IPS-18c (cell line): ENCODE results near the gene RAN.

Source experiments
- H3K4me3 ChIP-seq: 2 replicates; pipeline ENCODE4 v1.7.0; 2013; ENCODE audit warnings: low read depth, mild to moderate bottlenecking, low read length, moderate library complexity; ENCODE audit not compliant: insufficient read depth
- H3K9me3 ChIP-seq: one replicate; pipeline ENCODE4 v1.6.1; 2013; ENCODE audit warnings: mild to moderate bottlenecking, low read length, moderate library complexity; ENCODE audit not compliant: control insufficient read depth, insufficient read depth

The RAN gene

DNA sequence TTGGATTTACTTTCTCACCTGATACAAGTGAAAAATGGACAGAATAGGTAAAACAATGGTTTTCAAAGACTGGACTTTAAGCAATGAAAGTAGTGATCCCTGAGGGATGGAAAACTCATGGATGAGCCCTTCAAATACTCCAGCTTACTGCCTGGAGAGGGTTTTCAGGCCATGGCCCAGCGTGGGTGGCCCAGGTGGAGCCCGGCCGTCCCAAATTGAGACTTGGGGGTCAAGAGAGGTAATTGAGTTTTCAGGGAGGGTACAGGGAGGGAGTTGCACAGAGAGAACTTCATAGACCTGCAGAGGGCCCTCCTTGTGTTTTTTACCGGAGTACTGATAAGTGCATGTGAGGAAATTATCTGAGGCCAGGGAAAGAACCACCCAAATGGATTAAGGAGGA, 37.2 kb downstream of the RAN start:
- Histone ChIP-seq H3K4me3 (no peak overlapping the region), H3K9me3 (peaks cover 3% of the 10 kb centered on the region)

DNA sequence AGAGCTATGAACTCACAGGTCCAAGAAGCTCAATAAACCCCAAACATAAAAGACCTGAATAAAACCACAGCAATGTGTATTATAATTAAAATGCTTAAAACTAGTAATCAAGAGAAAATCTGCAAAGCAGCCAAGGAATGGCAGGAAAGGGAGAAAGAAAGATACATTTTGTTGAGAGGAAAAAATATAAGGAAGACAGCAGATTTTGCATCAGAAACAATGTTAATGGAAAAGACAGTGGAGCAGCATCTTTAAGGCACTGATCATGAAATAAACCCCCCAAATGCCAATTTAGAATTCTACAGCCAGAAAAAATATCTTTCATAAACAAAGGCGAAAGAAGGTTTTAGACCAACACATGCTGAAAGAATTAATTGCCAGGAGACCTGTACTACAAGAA, 39.3 kb downstream of the RAN start:
- Histone ChIP-seq H3K4me3 (no peak overlapping the region), H3K9me3 (no peaks in the 10 kb centered on the region)

DNA sequence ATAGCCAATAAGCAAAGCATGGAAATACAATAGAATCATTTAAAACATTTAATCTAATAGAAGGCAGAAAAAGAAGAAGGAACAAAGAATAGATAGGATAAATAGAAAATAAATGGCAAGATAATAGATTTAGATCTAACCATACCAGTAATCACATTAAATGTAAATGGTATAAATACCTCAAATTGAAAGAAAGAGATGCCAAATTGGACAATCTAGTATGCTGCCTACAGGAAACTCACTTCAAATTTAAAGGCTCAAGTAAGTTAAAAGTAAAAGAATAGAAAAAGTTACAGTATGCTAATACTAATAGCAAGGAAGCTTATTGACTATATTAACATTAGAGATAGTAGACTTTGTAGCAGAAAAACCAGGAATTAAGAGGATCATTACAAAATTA, 40.1 kb downstream of the RAN start:
- Histone ChIP-seq H3K9me3 (no peaks in the 10 kb centered on the region), H3K4me3 (no peak overlapping the region)

DNA sequence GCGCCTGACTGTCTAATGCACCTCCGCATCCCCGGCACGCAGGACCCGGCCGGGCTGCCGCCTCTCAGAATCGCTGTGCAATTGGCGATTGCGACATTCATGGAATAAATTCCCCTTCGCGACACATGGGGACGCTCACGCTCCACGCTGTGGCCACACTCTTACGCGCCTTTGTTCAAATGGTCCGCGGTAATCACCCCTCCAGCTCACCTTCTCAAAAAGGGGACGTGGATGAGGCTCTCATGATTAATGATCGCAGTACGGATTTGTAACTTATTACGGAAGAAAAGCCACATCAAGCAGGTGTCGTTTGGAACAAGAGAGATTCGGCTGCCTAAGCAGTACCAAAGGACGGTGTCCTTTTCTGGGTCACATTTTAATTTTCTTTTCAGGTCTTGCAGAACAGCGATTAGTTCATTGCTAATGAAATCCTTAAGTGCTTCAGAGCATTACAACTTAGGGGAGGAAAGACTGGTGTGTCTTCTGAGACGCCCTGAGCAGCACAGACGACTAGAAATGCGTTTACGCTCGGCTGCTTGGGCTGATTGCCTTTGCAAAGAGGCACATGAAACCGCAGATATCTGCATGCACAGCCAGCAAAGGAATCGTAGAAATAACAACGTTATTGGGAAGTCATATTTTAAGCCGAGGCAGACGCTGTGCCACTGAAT, 44.5 kb downstream of the RAN start:
- Histone ChIP-seq H3K9me3 (no peaks in the 10 kb centered on the region), H3K4me3 (no peak overlapping the region)

DNA sequence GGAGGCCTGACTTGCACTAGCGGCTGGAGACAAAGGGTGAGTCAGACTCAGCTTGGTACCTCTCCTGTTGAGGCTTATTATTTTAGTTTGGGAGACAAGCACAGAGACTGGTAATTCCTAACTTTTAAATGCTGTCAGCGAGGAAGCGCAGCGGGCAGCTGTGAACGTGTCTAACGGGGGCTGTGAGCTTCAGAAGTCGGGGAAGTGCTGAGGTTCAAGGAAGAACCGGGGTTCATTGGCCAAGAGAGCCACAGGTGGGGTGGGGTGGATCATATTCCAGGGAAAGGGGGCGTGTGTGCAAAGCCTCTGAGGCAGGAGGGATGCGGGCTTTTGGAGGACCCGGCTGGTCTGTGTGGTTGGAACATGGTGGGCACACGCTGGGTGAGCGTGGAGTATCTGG, 45.7 kb downstream of the RAN start:
- H3K4me3 ChIP-seq: no peak overlapping the region
- H3K9me3 ChIP-seq: no peaks in the 10 kb centered on the region

DNA sequence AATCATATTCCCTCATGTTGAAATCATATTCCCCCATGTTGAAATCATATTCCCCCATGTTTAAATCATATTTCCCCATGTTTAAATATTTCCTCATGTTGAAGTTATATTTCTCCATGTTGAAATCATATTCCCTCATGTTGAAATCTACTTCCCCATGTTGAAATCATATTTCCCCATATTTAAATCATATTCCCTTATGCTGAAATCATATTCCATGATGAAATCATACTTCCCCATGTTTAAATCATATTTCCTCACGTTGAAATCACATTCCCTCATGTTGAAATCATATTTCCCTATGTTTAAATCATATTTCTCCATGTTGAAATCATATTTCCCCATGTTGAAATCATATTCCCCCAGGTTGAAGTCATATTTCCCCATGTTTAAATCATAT, 47.2 kb downstream of the RAN start:
- no peaks in the 10 kb centered on the region for H3K9me3 ChIP-seq
- H3K4me3 ChIP-seq: no peak overlapping the region

DNA sequence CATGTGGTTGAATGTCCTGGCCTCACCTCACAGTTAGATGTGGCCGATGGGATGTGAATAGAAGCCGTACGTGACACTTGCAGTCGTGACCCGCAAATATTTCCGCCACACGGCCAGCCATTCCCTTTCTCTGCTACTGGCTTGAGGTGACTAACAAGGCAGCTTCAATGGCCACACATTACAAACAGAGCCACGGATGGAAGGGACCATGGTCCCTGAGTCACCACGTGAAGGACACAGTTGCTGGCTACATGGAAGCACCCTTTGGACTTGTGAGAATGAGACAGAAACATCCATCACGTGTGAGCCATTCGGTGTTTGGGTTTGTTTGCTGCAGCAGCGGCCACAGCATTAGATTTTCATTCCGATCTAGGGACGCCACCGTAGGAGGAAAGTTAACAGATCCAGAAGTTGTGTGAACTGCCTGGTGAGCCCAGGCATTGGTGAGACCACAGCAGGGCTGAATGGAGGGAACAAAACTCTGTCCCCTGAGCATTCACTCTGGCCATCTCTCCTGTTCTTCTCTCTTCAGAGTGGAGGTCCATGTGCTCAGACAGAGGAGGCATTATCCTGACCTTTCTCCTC, 48.3 kb downstream of the RAN start:
- H3K4me3 ChIP-seq: no peak overlapping the region
- H3K9me3 ChIP-seq: no peaks in the 10 kb centered on the region

DNA sequence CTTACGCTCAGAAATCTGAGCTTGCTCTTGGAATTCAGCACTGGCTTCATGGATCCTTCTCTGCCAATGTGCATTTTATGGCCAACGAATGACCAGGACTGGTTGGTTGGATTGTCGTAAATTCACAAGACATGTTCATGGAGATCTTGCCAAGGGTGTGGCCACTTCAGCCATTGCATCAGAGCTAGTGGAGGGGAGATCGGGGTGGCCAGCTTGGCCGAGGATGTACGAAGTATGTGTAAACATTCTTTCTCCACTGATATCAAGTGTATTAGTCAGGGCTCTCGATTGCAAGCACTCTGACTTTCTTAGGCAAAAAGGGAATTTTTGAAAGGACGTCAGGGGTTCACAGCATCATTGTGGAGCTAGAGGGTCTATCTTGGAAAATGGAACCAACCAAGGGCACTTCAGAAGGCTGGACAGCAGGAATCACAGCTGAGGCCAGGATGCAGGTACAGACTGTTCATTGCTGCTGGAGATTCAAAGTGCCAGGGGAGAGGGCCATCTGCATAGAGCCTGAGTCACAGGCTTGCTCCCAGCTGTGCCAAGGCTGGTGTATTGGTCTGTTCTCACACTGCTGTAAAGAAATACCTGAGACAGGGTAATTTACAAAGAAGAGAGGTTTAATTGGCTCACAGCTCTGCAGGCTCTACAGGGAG, 49.0 kb downstream of the RAN start:
- Histone ChIP-seq H3K9me3 (no peaks in the 10 kb centered on the region), H3K4me3 (no peak overlapping the region)

DNA sequence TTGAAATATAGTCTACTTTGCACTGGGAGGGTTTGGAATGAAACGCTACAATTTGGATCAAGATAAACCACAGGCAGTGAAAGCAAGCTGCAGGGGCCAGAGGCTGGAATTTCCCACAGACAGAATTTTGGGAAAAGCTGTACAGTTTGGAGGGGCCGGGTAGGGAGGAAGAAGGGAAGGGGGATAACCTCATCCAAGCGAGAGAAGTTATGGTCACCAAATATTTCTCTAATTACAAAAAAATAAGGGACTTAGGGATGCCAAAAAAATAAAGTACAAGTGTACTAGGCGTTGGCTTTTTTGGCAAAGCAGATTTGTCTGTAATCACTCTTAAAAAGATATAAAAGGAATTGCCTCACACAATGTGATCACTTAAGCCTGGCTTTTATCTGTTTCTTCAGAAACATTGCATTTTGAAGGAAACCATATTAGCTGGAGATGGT, 50.7 kb downstream of the RAN start:
- Histone ChIP-seq H3K9me3 (no peaks in the 10 kb centered on the region), H3K4me3 (no peak overlapping the region)

DNA sequence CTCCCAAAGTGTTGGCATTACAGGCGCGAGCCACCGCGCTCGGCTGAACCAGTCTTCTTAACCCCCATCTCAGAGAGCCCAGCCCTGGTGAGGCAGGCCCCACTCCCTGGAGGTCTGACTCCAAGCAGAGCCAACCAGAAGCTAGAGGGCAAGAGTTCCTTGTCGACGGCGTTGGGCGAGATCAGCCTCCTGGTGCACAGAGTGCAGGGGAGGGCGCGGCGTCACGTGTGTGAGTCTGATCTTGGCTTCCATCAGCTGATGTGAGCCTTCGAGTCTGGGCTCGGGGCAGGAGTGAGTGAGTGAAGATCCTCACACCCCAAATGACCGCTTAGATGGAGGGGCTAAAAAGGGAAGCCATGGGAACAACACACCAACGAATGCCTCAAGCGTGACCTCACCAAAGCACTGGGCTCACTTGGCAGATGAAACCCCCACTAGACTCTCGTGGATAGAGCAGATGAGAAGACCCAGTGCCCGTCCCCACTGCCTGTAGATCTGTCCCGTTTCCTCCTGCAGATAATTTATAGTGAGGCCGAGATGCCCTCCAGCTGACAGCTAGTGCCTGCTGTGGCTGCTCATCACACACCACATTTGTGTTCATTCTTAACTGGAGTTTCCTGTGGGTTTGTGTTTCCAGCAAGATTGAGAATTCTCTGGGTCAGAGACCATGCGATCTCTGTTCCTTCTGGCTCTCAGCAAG, 53.2 kb downstream of the RAN start:
- no peaks in the 10 kb centered on the region for H3K9me3 ChIP-seq
- no peak overlapping the region for H3K4me3 ChIP-seq

DNA sequence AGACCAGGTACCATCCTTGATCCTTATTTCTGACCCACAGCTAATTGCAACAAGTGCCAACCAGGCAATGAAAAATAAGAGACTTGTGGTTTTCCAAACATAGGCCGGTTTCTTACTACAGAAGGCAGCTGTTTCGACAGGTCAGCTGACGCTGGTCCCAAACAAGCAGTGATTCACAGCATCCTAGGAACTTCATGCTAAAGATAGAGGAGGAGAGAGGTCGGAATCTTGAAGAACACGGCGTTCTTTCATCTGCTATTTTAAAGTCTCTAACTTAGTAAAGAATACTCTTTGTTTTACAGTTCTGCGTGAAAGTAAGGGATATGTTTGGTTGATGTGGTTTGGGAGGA, 53.8 kb downstream of the RAN start:
- Histone ChIP-seq H3K4me3 (no peak overlapping the region), H3K9me3 (no peaks in the 10 kb centered on the region)
